Mesendoderm (in vitro differentiated cells): Measurements from ENCODE around the gene ERC1.

Source experiments
- DNase-seq: peaks from one replicate; pipeline ENCODE4 v3.0.0; 2013
- H2AK5ac ChIP-seq: 2 replicates; pipeline ENCODE4 v1.6.1; 2013; ENCODE audit warnings: low read length, inconsistent platforms
- H2BK120ac ChIP-seq: 2 replicates; pipeline ENCODE4 v1.6.1; 2013; ENCODE audit warnings: low read depth, mild to moderate bottlenecking, low read length, moderate library complexity, mixed read lengths
- H2BK15ac ChIP-seq: replicated peaks from 2 replicates; pipeline ENCODE4 v1.6.1; 2013; ENCODE audit warnings: low read depth, mild to moderate bottlenecking, moderate library complexity
- H2BK5ac ChIP-seq: 2 replicates; pipeline ENCODE4 v1.6.1; 2013; ENCODE audit warnings: low read length, inconsistent platforms
- H3K18ac ChIP-seq: 2 replicates; pipeline ENCODE4 v1.6.1; 2013; ENCODE audit warnings: mild to moderate bottlenecking, low read length, mixed read lengths
- H3K23ac ChIP-seq: one replicate; pipeline ENCODE4 v1.6.1; 2013; ENCODE audit warnings: low read length
- H3K27ac ChIP-seq: 2 replicates; pipeline ENCODE4 v1.5.1; 2013; ENCODE audit warnings: low read depth, mild to moderate bottlenecking, inconsistent platforms, low read length, moderate library complexity
- H3K27me3 ChIP-seq: 2 replicates; pipeline ENCODE4 v1.6.1; 2013; ENCODE audit warnings: low read length, control low read depth, mild to moderate bottlenecking, inconsistent platforms; ENCODE audit not compliant: insufficient read depth, poor library complexity
- H3K36me3 ChIP-seq: 2 replicates; pipeline ENCODE4 v1.6.1; 2013; ENCODE audit warnings: low read length, inconsistent platforms; ENCODE audit not compliant: control insufficient read depth, insufficient read depth
- H3K4ac ChIP-seq: one replicate; pipeline ENCODE4 v1.6.1; 2013; ENCODE audit warnings: low read depth, mild to moderate bottlenecking, low read length, moderate library complexity
- H3K4me1 ChIP-seq: 2 replicates; pipeline ENCODE4 v1.6.1; 2013; ENCODE audit warnings: low read depth, low read length, inconsistent platforms; ENCODE audit not compliant: control insufficient read depth
- H3K4me2 ChIP-seq: 2 replicates; pipeline ENCODE4 v1.6.1; 2013; ENCODE audit warnings: low read length
- H3K4me3 ChIP-seq: 2 replicates; pipeline ENCODE4 v1.5.1; 2013; ENCODE audit warnings: mild to moderate bottlenecking, low read length
- H3K56ac ChIP-seq: one replicate; pipeline ENCODE4 v1.6.1; 2013; ENCODE audit warnings: low read length
- H3K79me1 ChIP-seq: 2 replicates; pipeline ENCODE4 v1.6.1; 2013; ENCODE audit warnings: low read length, inconsistent platforms
- H3K79me2 ChIP-seq: 2 replicates; pipeline ENCODE4 v1.6.1; 2013; ENCODE audit warnings: mild to moderate bottlenecking, low read length; ENCODE audit not compliant: control insufficient read depth, insufficient read depth
- H3K9ac ChIP-seq: 2 replicates; pipeline ENCODE4 v1.6.1; 2013; ENCODE audit warnings: low read length, inconsistent platforms
- H4K5ac ChIP-seq: one replicate; pipeline ENCODE4 v1.6.1; 2013; ENCODE audit warnings: low read length
- H4K8ac ChIP-seq: one replicate; pipeline ENCODE4 v1.6.1; 2013; ENCODE audit warnings: low read depth, mild to moderate bottlenecking, control low read depth, low read length, moderate library complexity
- whole genome bisulfite sequencing: extraction: QIAGEN DNeasy Blood & Tissue Kit; methylation state at CpG from one replicate; pipeline ENCODE4 v1.1.7; 2013; ENCODE audit warnings: low lambda C conversion rate, missing lambda C conversion rate; ENCODE audit not compliant: insufficient coverage; ENCODE audit errors: extremely low coverage; 5-methylcytosine and 5-hydroxymethylcytosine counted together

The ERC1 gene

DNA sequence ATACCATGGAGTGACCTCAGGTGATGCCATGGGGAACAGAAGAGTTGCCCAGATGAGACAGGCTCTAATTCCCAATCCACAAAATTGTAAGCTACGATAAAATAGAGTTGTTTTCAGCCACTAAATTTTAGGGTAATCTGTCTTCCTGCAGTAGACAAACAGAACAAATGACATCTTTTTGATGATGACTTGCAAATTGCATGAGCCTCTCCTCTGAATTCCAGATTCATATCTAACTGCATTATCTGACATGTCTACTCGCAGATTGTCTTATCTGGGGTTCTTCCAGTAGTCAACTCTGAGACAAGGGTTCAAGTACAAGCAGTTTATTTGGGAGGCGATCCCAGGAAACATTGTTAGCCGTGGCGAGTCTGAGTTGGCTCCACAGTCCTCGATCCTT lies 14.4 kb upstream of the ERC1 start:
- no peak overlapping the region for H3K23ac ChIP-seq

DNA sequence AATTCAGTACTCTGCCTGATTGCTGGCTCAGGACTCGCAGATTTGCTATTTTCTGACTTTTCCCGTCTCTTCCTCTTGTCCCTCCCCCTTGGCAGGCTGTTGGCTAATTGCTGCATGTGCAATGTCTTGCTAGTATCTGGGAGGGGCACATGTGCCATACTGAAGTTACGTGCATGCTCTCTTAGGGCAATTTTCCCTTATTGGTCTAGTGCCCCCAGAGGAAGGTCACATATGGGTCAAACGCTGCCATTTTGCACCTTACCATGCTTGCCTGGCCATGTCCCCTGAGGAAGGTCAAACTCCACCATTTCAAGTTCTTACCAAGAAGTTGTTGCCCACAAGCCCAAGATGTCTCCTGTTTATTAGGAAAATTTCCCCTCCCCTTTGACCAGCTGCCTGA lies 13.9 kb upstream of the ERC1 start:
- no CpG with 5 or more reads among the region's 4 CpGs for WGBS
- DNase-seq, result peak; percentile 11

More for the DNA sequence above, 14.4 kb upstream of the ERC1 start:
- Histone ChIP-seq H2AK5ac (no peak overlapping the region), H3K9ac (no peak overlapping the region), H3K27me3 (no peaks in the 10 kb centered on the region), H2BK5ac (no peak overlapping the region), H3K79me2 (no peaks in the 10 kb centered on the region), H3K4me2 (no peak overlapping the region), H3K4ac (no peak overlapping the region), H3K79me1 (no peaks in the 10 kb centered on the region), H3K36me3 (no peaks in the 10 kb centered on the region), H3K4me3 (no peak overlapping the region), H2BK15ac (no peak overlapping the region), H4K5ac (no peak overlapping the region), H3K27ac (no peak overlapping the region), H3K18ac (no peak overlapping the region), H3K4me1 (no peaks in the 10 kb centered on the region), H2BK120ac (no peak overlapping the region), H4K8ac (no peak overlapping the region), H3K56ac (no peak overlapping the region)
- WGBS, result no CpG with 5 or more reads among the region's 6 CpGs
- no peak for DNase-seq

DNA sequence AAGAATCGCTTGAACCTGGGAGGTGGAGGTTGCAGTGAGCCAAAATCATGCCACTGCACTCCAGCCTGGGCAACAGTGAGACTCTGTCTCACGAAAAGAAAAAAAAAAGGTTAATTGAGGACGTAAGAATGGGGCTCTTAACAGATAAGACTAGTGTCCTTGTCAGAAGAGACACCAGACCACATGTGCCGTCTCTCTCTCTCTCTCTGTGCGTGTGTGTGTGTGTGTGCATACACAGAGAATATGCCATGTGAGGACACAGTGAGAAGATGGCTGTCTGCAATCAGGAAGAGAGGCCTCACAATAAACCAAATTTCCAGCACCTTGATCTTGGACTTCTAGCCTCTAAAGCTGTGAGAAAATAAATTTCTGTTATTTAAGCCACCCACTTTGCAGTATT lies 11.7 kb upstream of the ERC1 start:
- no peaks in the 10 kb centered on the region for H3K4me1 ChIP-seq
- no peak overlapping the region for H2AK5ac ChIP-seq
- no peaks in the 10 kb centered on the region for H3K36me3 ChIP-seq
- H3K4ac ChIP-seq, result no peak overlapping the region
- no peak overlapping the region for H3K4me3 ChIP-seq
- no peak overlapping the region for H3K27ac ChIP-seq
- H3K23ac ChIP-seq, result no peak overlapping the region
- H3K27me3 ChIP-seq, result no peaks in the 10 kb centered on the region
- no peak overlapping the region for H3K9ac ChIP-seq
- H2BK15ac ChIP-seq, result no peak overlapping the region
- H4K5ac ChIP-seq, result no peak overlapping the region
- H2BK5ac ChIP-seq, result no peak overlapping the region
- no peak overlapping the region for H3K4me2 ChIP-seq
- H4K8ac ChIP-seq, result no peak overlapping the region
- WGBS, result no CpG with 5 or more reads among the region's 5 CpGs
- no peaks in the 10 kb centered on the region for H3K79me1 ChIP-seq
- H3K56ac ChIP-seq, result no peak overlapping the region
- no peak for DNase-seq
- H3K18ac ChIP-seq, result no peak overlapping the region
- no peaks in the 10 kb centered on the region for H3K79me2 ChIP-seq
- H2BK120ac ChIP-seq, result no peak overlapping the region

More for the DNA sequence above, 13.9 kb upstream of the ERC1 start:
- H3K27me3 ChIP-seq, result no peaks in the 10 kb centered on the region
- H3K4ac ChIP-seq, result no peak overlapping the region
- H3K27ac ChIP-seq, result no peak overlapping the region
- H3K56ac ChIP-seq, result no peak overlapping the region
- H3K4me1 ChIP-seq, result no peaks in the 10 kb centered on the region
- no peak overlapping the region for H4K8ac ChIP-seq
- H3K9ac ChIP-seq, result no peak overlapping the region
- H4K5ac ChIP-seq, result no peak overlapping the region
- H2BK120ac ChIP-seq, result no peak overlapping the region
- H3K4me3 ChIP-seq, result no peak overlapping the region
- H3K79me1 ChIP-seq, result no peaks in the 10 kb centered on the region
- H2BK15ac ChIP-seq, result no peak overlapping the region
- no peak overlapping the region for H3K23ac ChIP-seq
- no peak overlapping the region for H3K4me2 ChIP-seq
- H3K79me2 ChIP-seq, result no peaks in the 10 kb centered on the region
- no peak overlapping the region for H3K18ac ChIP-seq
- no peak overlapping the region for H2BK5ac ChIP-seq
- H2AK5ac ChIP-seq, result no peak overlapping the region
- no peaks in the 10 kb centered on the region for H3K36me3 ChIP-seq

DNA sequence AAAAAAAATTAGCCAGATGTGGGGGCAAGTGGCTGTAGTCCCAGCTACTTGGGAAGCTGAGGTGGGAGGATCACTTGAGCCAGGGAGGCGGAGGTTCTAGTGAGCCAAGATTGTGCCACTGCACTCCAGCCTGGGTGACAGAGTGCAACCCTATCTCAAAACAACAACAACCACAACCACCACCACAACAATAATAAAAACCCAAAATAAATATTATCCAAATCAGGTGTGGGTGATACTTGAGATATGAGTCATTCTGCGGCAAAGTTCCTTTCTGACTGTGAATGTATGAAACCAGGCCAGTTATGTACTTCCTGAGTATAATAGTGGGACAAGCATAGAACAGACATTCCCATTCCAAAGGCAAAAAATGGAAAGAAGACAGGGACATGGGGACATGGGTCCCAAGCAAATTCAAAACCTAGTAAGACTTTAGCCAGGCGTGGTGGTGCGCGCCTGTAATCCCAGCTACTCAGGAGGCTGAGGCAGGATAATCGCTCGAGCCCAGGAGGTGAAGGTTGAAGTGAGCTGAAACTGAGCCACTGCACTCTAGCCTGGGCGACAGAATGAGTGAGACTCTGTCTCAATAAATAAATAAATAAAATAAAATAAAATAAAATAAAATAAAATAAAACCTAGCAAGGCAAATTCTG lies 9.7 kb upstream of the ERC1 start:
- H3K4ac ChIP-seq, result no peak overlapping the region
- H4K5ac ChIP-seq, result no peak overlapping the region
- no peak for DNase-seq
- H4K8ac ChIP-seq, result no peak overlapping the region
- WGBS, result no CpG with 5 or more reads among the region's 8 CpGs
- H3K27ac ChIP-seq, result no peak overlapping the region
- H3K56ac ChIP-seq, result no peak overlapping the region
- H3K18ac ChIP-seq, result no peak overlapping the region
- H3K36me3 ChIP-seq, result no peaks in the 10 kb centered on the region
- H3K23ac ChIP-seq, result no peak overlapping the region
- H3K27me3 ChIP-seq, result no peaks in the 10 kb centered on the region
- H3K9ac ChIP-seq, result no peak overlapping the region
- no peak overlapping the region for H2BK120ac ChIP-seq
- no peak overlapping the region for H2BK5ac ChIP-seq
- no peak overlapping the region for H2AK5ac ChIP-seq
- no peaks in the 10 kb centered on the region for H3K79me2 ChIP-seq
- H2BK15ac ChIP-seq, result no peak overlapping the region
- H3K79me1 ChIP-seq, result no peaks in the 10 kb centered on the region
- no peak overlapping the region for H3K4me2 ChIP-seq
- H3K4me1 ChIP-seq, result no peaks in the 10 kb centered on the region
- H3K4me3 ChIP-seq, result no peak overlapping the region

DNA sequence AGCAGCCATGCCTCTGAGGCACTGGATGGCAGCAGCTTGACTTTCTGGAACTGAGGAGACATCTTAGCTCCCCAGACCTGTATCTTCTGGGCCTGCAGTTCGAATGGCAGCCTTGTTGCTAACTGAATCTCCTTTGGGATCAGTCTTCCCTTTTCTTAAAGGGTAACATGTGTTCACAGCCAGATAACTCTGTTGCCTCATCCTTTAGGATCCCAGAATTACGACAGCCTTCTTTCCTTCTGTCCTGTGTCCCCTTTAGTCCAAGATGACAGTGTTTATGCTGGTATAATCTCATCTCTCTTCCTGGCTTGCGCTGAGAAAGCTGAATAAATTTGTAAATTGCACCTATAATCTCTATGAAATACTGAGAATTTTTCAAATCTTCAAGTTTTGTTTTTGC lies 9.1 kb upstream of the ERC1 start:
- Histone ChIP-seq H3K56ac (no peak overlapping the region), H3K4me3 (no peak overlapping the region), H3K27me3 (no peaks in the 10 kb centered on the region), H2BK15ac (no peak overlapping the region), H3K9ac (no peak overlapping the region), H2BK5ac (no peak overlapping the region), H4K8ac (no peak overlapping the region), H3K27ac (no peak overlapping the region), H2BK120ac (no peak overlapping the region), H3K36me3 (no peaks in the 10 kb centered on the region), H3K79me1 (no peaks in the 10 kb centered on the region), H3K4me2 (no peak overlapping the region), H4K5ac (no peak overlapping the region), H3K4ac (no peak overlapping the region), H3K18ac (no peak overlapping the region), H3K23ac (no peak overlapping the region), H3K79me2 (no peaks in the 10 kb centered on the region), H3K4me1 (no peaks in the 10 kb centered on the region), H2AK5ac (no peak overlapping the region)
- no CpG with 5 or more reads among the region's 3 CpGs for WGBS
- DNase-seq, result no peak

DNA sequence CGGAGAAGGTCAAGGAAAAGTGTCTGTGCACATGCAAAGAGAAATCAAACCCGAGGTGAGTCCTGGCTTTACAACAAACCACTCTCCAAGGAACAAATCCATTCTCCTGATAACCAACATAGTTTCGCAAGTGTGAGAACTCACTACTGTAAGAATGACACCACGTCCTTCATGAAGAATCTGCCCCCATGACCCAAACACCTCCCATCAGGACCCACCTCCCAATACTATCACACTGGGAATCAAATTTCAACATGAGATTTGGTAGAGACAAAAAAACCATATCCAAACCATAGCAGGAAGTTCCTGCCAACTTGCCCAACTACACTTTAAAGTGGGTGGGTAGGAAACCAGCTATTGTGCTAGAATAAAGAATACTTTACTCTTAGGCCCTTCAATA lies 2.4 kb upstream of the ERC1 start:
- H3K18ac ChIP-seq, result no peak overlapping the region
- no peak overlapping the region for H2BK15ac ChIP-seq
- no peak overlapping the region for H3K9ac ChIP-seq
- peaks cover 4% of the 10 kb centered on the region for H3K79me2 ChIP-seq
- no peaks in the 10 kb centered on the region for H3K27me3 ChIP-seq
- H3K4me2 ChIP-seq, result no peak overlapping the region
- no peak overlapping the region for H2BK5ac ChIP-seq
- no CpG with 5 or more reads among the region's 4 CpGs for WGBS
- DNase-seq, result peak; percentile 11
- no peaks in the 10 kb centered on the region for H3K4me1 ChIP-seq
- no peak overlapping the region for H3K27ac ChIP-seq
- no peak overlapping the region for H2AK5ac ChIP-seq
- H3K36me3 ChIP-seq, result no peaks in the 10 kb centered on the region
- no peak overlapping the region for H3K4me3 ChIP-seq
- peaks cover 1% of the 10 kb centered on the region for H3K79me1 ChIP-seq
- no peak overlapping the region for H3K4ac ChIP-seq
- no peak overlapping the region for H2BK120ac ChIP-seq
- H3K56ac ChIP-seq, result no peak overlapping the region
- H4K5ac ChIP-seq, result no peak overlapping the region
- H3K23ac ChIP-seq, result no peak overlapping the region
- H4K8ac ChIP-seq, result no peak overlapping the region
